ENCODE data around the gene ACTL6A.

Gene ACTL6A

GRCh38 chr3:179622023-179622422, 59.3 kb downstream of the ACTL6A start:
- Histone ChIP-seq H3K4me1 (ENCODE audit: insufficient read depth, low read length) (no peaks in the 10 kb centered on the region), H3K9ac (ENCODE audit: low read depth, low read length) (no peak overlapping the region), H4K20me1 (ENCODE audit: insufficient read depth, low read length) (no peaks in the 10 kb centered on the region), H2AFZ (ENCODE audit: low read depth, low read length) (no peak overlapping the region), H3K79me2 (ENCODE audit: insufficient read depth, low read length) (no peaks in the 10 kb centered on the region), H3K27ac (ENCODE audit: low read length) (no peak overlapping the region), H3K36me3 (ENCODE audit: insufficient read depth, low read length) (peaks cover 56% of the 10 kb centered on the region), H3K9me3 (ENCODE audit: insufficient read depth, low read length, severe bottlenecking) (no peaks in the 10 kb centered on the region), H3K4me2 (ENCODE audit: insufficient read depth, low read length) (no peak overlapping the region), H3K27me3 (ENCODE audit: insufficient read depth, low read length, poor library complexity) (no peaks in the 10 kb centered on the region), H3K4me3 (ENCODE audit: low read depth in 1 of 2, low read length in 2 of 2) (no peak overlapping the region)
- no peak for DNase-seq
- no peak for ATAC-seq (ENCODE audit: insufficient read depth, low read depth)
- no peak for TF ChIP-seq EZH2 (IDR thresholded peaks at IDR 0.05; ENCODE audit: borderline replicate concordance, low read depth, low read length, severe bottlenecking)
- TF ChIP-seq CTCF (IDR thresholded peaks at IDR 0.05; ENCODE audit: borderline replicate concordance, extremely low read depth, low read length, poor library complexity, severe bottlenecking), result no peak

GRCh38 chr3:179624451-179624850, 61.7 kb downstream of the ACTL6A start:
- Histone ChIP-seq H3K36me3 (ENCODE audit: insufficient read depth, low read length) (peaks cover 41% of the 10 kb centered on the region), H3K79me2 (ENCODE audit: insufficient read depth, low read length) (no peaks in the 10 kb centered on the region), H3K9me3 (ENCODE audit: insufficient read depth, low read length, severe bottlenecking) (no peaks in the 10 kb centered on the region), H3K9ac (ENCODE audit: low read depth, low read length) (no peak overlapping the region), H3K27me3 (ENCODE audit: insufficient read depth, low read length, poor library complexity) (no peaks in the 10 kb centered on the region), H2AFZ (ENCODE audit: low read depth, low read length) (no peak overlapping the region), H3K4me1 (ENCODE audit: insufficient read depth, low read length) (no peaks in the 10 kb centered on the region), H4K20me1 (ENCODE audit: insufficient read depth, low read length) (no peaks in the 10 kb centered on the region), H3K27ac (ENCODE audit: low read length) (no peak overlapping the region), H3K4me3 (ENCODE audit: low read depth in 1 of 2, low read length in 2 of 2) (no peak overlapping the region), H3K4me2 (ENCODE audit: insufficient read depth, low read length) (no peak overlapping the region)
- TF ChIP-seq CTCF (IDR thresholded peaks at IDR 0.05; ENCODE audit: borderline replicate concordance, extremely low read depth, low read length, poor library complexity, severe bottlenecking) (no peak), EZH2 (IDR thresholded peaks at IDR 0.05; ENCODE audit: borderline replicate concordance, low read depth, low read length, severe bottlenecking) (no peak)
- DNase-seq, result no peak
- ATAC-seq (ENCODE audit: insufficient read depth, low read depth), result no peak

GRCh38 chr3:179630753-179631451, 68.2 kb downstream of the ACTL6A start:
- no peaks in the 10 kb centered on the region for H3K4me1 ChIP-seq (ENCODE audit: insufficient read depth, low read length)
- no peak for ATAC-seq (ENCODE audit: insufficient read depth, low read depth)
- no peak overlapping the region for H3K27ac ChIP-seq (ENCODE audit: low read length)
- H2AFZ ChIP-seq (ENCODE audit: low read depth, low read length), result no peak overlapping the region
- H3K9ac ChIP-seq (ENCODE audit: low read depth, low read length), result no peak overlapping the region
- TF ChIP-seq CTCF (IDR thresholded peaks at IDR 0.05; ENCODE audit: borderline replicate concordance, extremely low read depth, low read length, poor library complexity, severe bottlenecking) (no peak), EZH2 (IDR thresholded peaks at IDR 0.05; ENCODE audit: borderline replicate concordance, low read depth, low read length, severe bottlenecking) (no peak)
- H3K27me3 ChIP-seq (ENCODE audit: insufficient read depth, low read length, poor library complexity), result no peaks in the 10 kb centered on the region
- DNase-seq, result no peak
- H3K9me3 ChIP-seq (ENCODE audit: insufficient read depth, low read length, severe bottlenecking), result no peaks in the 10 kb centered on the region
- peaks cover 1% of the 10 kb centered on the region; the same call in 1 of the 2 replicates for H3K36me3 ChIP-seq (ENCODE audit: insufficient read depth, low read length)
- H4K20me1 ChIP-seq (ENCODE audit: insufficient read depth, low read length), result no peaks in the 10 kb centered on the region
- H3K79me2 ChIP-seq (ENCODE audit: insufficient read depth, low read length), result no peaks in the 10 kb centered on the region
- H3K4me2 ChIP-seq (ENCODE audit: insufficient read depth, low read length), result no peak overlapping the region
- no peak overlapping the region for H3K4me3 ChIP-seq (ENCODE audit: low read depth in 1 of 2, low read length in 2 of 2)

Data from DND-41 (cell line).